Astrocyte (in vitro differentiated cells and primary cell): ENCODE results near the gene PPIP5K1. TPM values are rescaled to one million over a fixed set of nuclear protein-coding genes. Genes with fewer than 3 reads are reported as not detected.
A peak's percentile ranks its signal among the peaks of the same experiment; 100 is the strongest.

Experiments used
- DNase-seq: peaks from one replicate; pipeline ENCODE4 v3.0.0-alpha.2; 2010; ENCODE audit warnings: low read depth
- FAIRE-seq: peaks from 2 replicates; lab custom pipeline; 2011; peaks lifted over from hg19 to GRCh38; lab: Jason Lieb, UNC
- H2AFZ ChIP-seq: 2 replicates; pipeline ENCODE4 v1.6.0; 2012; ENCODE audit warnings: low read depth, low read length, inconsistent platforms
- H3K27ac ChIP-seq: 2 replicates; pipeline ENCODE4 v1.5.1; 2011; ENCODE audit warnings: low read depth, low read length, inconsistent platforms
- H3K27me3 ChIP-seq: 2 replicates; pipeline ENCODE4 v1.6.0; 2011; ENCODE audit warnings: low read length, inconsistent platforms; ENCODE audit not compliant: insufficient read depth
- H3K36me3 ChIP-seq: 2 replicates; pipeline ENCODE4 v1.5.1; 2011; ENCODE audit warnings: low read length, inconsistent platforms; ENCODE audit not compliant: insufficient read depth
- H3K4me1 ChIP-seq: 2 replicates; pipeline ENCODE4 v1.5.1; 2011; ENCODE audit warnings: low read length, inconsistent platforms; ENCODE audit not compliant: insufficient read depth
- H3K4me2 ChIP-seq: 2 replicates; pipeline ENCODE4 v1.6.0; 2012; ENCODE audit warnings: low read length, inconsistent platforms
- H3K4me3 ChIP-seq: 2 replicates; pipeline ENCODE4 v1.5.1; 2011; ENCODE audit warnings: low read depth, mild to moderate bottlenecking, low read length, inconsistent platforms; ENCODE audit not compliant: insufficient read depth
- H3K79me2 ChIP-seq: 2 replicates; pipeline ENCODE4 v1.6.0; 2012; ENCODE audit warnings: mild to moderate bottlenecking, low read length, inconsistent platforms; ENCODE audit not compliant: insufficient read depth
- H3K9ac ChIP-seq: 2 replicates; pipeline ENCODE4 v1.6.0; 2012; ENCODE audit warnings: mild to moderate bottlenecking, low read length, inconsistent platforms
- H3K9me3 ChIP-seq: 2 replicates; pipeline ENCODE4 v1.5.1; 2012; ENCODE audit warnings: low read depth, mild to moderate bottlenecking, low read length, inconsistent platforms; ENCODE audit not compliant: insufficient read depth
- H4K20me1 ChIP-seq: 2 replicates; pipeline ENCODE4 v1.6.0; 2012; ENCODE audit warnings: low read length, inconsistent platforms; ENCODE audit not compliant: insufficient read depth
- H3K27ac Mint-ChIP-seq: one replicate; pipeline ENCODE4 v1.8.0; 2021; ENCODE audit warnings: mild to moderate bottlenecking, mixed read lengths; ENCODE audit not compliant: unreplicated experiment
- H3K27me3 Mint-ChIP-seq: one replicate; pipeline ENCODE4 v1.8.0; 2021; ENCODE audit warnings: low read depth, mixed read lengths; ENCODE audit not compliant: unreplicated experiment
- H3K36me3 Mint-ChIP-seq: one replicate; pipeline ENCODE4 v1.8.0; 2021; ENCODE audit warnings: low read depth, mixed read lengths; ENCODE audit not compliant: unreplicated experiment
- H3K4me1 Mint-ChIP-seq: one replicate; pipeline ENCODE4 v1.8.0; 2021; ENCODE audit warnings: low read depth, mixed read lengths; ENCODE audit not compliant: unreplicated experiment
- H3K4me3 Mint-ChIP-seq: one replicate; pipeline ENCODE4 v1.8.0; 2021; ENCODE audit warnings: mild to moderate bottlenecking, moderate library complexity, mixed read lengths; ENCODE audit not compliant: unreplicated experiment
- H3K9me3 Mint-ChIP-seq: one replicate; pipeline ENCODE4 v1.8.0; 2021; ENCODE audit warnings: mild to moderate bottlenecking, mixed read lengths; ENCODE audit not compliant: unreplicated experiment
- EZH2 ChIP-seq: IDR thresholded peaks from 2 replicates; pipeline ENCODE4 v1.6.1; 2012; ENCODE audit warnings: mild to moderate bottlenecking, low read length, inconsistent platforms; ENCODE audit not compliant: insufficient read depth
- total RNA-seq: library from RNA; stranded (reverse); gene quantifications from 2 replicates; pipeline ENCODE4 v1.2.1, GENCODE V29; 2021
- TF ChIP-seq, protein P1 (sequence below): IDR thresholded peaks from 2 replicates; pipeline ENCODE4 v1.5.1; 2011; ENCODE audit warnings: low read depth, mild to moderate bottlenecking, inconsistent platforms, low read length, moderate library complexity; ENCODE audit not compliant: insufficient read depth

Gene PPIP5K1
- total RNA-seq, 1 donor from 2014 or later, result 21.4 TPM

DNA sequence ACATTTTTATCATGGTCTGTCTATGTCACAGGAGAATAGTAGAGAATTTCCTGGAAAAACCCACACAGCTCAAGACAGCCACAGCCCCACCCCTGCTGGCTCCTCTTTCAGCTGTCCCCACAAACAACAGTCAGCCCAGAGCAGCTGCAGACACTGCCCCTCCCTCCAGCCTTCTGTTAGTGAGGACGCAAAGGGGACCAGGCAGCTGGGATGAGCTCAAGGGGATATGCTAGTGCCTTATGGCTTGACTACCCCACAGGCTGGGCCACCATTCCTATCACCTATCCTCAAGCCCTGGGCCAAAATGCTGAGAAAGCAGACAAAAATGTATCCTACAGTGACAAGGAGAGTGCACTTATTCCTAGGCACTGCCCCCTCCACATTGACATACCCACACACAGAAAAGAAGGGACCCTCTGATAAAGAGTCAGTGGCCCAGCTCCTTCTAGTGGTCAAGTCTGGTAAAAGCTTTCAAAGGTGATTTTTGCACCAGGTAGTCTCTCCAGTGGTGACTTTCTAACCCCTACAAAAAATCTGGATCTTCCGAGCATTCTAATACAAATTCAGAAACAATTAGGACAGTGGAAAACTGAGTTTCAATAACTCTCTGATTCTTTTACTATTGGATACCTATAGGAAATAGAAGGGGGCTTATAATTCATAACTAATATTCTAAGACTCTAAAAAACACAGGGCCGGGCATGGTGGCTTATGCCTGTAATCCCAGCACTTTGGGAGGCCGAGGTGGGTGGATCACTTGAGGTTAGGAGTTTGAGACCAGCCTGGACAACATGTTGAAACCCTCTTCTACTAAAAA lies 75.6 kb downstream of the PPIP5K1 start:
- no peak overlapping the region for H3K4me3 Mint-ChIP-seq
- Histone ChIP-seq H3K4me1 (peaks cover 44% of the 10 kb centered on the region), H3K27me3 (no peaks in the 10 kb centered on the region), H3K9me3 (no peaks in the 10 kb centered on the region), H3K36me3 (no peaks in the 10 kb centered on the region), H3K4me2 (peak overlapping the region; percentile 9), H2AFZ (no peak overlapping the region), H3K9ac (no peak overlapping the region), H3K79me2 (peaks cover 15% of the 10 kb centered on the region), H3K4me3 (no peak overlapping the region), H3K27ac (no peak overlapping the region), H4K20me1 (peaks cover 10% of the 10 kb centered on the region)
- peaks cover 3% of the 10 kb centered on the region for H3K36me3 Mint-ChIP-seq
- H3K27ac Mint-ChIP-seq, result peak overlapping the region; percentile 15
- peaks cover 6% of the 10 kb centered on the region for H3K27me3 Mint-ChIP-seq
- TF ChIP-seq, protein P1, sequence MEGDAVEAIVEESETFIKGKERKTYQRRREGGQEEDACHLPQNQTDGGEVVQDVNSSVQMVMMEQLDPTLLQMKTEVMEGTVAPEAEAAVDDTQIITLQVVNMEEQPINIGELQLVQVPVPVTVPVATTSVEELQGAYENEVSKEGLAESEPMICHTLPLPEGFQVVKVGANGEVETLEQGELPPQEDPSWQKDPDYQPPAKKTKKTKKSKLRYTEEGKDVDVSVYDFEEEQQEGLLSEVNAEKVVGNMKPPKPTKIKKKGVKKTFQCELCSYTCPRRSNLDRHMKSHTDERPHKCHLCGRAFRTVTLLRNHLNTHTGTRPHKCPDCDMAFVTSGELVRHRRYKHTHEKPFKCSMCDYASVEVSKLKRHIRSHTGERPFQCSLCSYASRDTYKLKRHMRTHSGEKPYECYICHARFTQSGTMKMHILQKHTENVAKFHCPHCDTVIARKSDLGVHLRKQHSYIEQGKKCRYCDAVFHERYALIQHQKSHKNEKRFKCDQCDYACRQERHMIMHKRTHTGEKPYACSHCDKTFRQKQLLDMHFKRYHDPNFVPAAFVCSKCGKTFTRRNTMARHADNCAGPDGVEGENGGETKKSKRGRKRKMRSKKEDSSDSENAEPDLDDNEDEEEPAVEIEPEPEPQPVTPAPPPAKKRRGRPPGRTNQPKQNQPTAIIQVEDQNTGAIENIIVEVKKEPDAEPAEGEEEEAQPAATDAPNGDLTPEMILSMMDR, result peak; percentile 56
- TF ChIP-seq EZH2, result no peak
- no peaks in the 10 kb centered on the region for H3K9me3 Mint-ChIP-seq
- peak; percentile 28 for DNase-seq
- H3K4me1 Mint-ChIP-seq, result peaks cover 39% of the 10 kb centered on the region
- FAIRE-seq, result no peak

DNA sequence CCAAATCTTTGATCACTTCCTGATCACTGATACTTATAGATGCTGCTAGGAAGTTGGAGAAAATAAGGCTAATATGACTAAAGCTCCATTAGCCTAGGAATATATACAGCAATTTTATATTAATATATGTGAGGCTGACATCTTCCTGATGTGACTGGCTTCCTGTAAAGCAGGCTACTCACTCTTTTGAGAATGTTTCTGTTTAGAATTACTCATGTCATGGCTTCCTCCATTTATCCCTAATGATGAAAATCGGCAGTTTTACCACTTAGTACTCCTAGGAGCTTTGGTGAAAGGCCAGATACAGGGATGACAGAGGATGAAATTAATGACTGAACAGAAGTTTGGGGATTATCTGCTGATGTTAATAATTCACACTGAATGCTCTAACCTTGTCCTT lies 76.5 kb downstream of the PPIP5K1 start:
- H3K4me3 Mint-ChIP-seq, result peak overlapping the region; percentile 11
- H2AFZ ChIP-seq, result no peak overlapping the region
- no peaks in the 10 kb centered on the region for H3K27me3 ChIP-seq
- H3K27me3 Mint-ChIP-seq, result peaks cover 6% of the 10 kb centered on the region
- no peak overlapping the region for H3K4me2 ChIP-seq
- peaks cover 3% of the 10 kb centered on the region for H3K36me3 Mint-ChIP-seq
- H3K4me3 ChIP-seq, result no peak overlapping the region
- DNase-seq (no peak), FAIRE-seq (no peak)
- H3K27ac Mint-ChIP-seq, result peak overlapping the region; percentile 38
- no peak overlapping the region for H3K27ac ChIP-seq
- TF ChIP-seq, protein P1, result no peak
- no peak for TF ChIP-seq EZH2
- H3K79me2 ChIP-seq, result peaks cover 6% of the 10 kb centered on the region
- H3K9ac ChIP-seq, result no peak overlapping the region
- peaks cover 1% of the 10 kb centered on the region for H4K20me1 ChIP-seq
- H3K4me1 Mint-ChIP-seq, result peaks cover 41% of the 10 kb centered on the region
- peaks cover 43% of the 10 kb centered on the region for H3K4me1 ChIP-seq
- no peaks in the 10 kb centered on the region for H3K9me3 ChIP-seq
- no peaks in the 10 kb centered on the region for H3K36me3 ChIP-seq
- no peaks in the 10 kb centered on the region for H3K9me3 Mint-ChIP-seq
